GM13977 (cell line): ENCODE measurements around the gene ASXL1.

Experiments
- DNase-seq: peaks from one replicate; pipeline ENCODE4 v3.0.0; 2012; ENCODE audit warnings: low spot score
- in situ Hi-C: fragments of 300-500 bp; cut with MboI; formaldehyde crosslinking; loops from one replicate; pipeline ENCODE4 v1.12.0; 2022; ENCODE audit warnings: low sequenced_read_pairs, low pct_unique_long_range_greater_than_20kb, mixed read lengths, inconsistent platforms; ENCODE audit not compliant: unreplicated experiment
- TF ChIP-seq, protein P1 (sequence below): IDR thresholded peaks from 2 replicates; pipeline ENCODE4 v1.5.1; 2012; ENCODE audit warnings: mild to moderate bottlenecking, control low read depth; ENCODE audit not compliant: insufficient read depth; ENCODE audit errors: extremely low read depth, missing control alignments

The ASXL1 gene

DNA sequence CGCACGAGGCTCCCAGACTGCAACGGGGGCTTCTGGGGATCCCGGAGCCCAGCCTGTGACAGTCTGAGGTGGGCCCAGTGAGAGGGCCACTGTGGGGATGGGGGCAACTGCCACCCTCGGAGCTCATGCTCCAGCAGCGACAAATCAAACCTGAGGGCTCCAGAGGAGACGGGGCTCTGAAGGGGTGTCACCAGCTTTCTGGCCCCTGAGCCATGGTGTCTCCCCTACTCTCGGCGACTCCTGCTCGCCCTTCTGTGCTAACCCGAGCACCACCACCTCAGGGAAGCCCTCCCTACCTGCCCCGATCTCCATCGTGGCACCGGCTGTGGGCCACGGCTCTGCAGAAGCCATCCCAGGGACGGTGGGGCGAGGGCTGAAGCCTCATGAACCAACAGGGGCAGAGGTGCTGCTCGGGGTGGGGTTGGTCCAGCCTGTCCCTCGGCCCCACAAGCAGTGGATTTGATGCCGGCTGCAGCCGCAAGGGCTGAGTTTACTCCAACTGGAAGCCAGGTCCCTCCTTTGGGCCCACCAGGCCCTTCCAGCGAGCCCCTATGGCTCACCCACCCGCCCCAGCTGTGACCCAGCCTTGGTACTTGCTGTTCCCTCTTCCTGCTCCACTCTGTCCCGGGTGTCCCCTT is 102.7 kb downstream of the ASXL1 start:
- TF ChIP-seq, protein P1, sequence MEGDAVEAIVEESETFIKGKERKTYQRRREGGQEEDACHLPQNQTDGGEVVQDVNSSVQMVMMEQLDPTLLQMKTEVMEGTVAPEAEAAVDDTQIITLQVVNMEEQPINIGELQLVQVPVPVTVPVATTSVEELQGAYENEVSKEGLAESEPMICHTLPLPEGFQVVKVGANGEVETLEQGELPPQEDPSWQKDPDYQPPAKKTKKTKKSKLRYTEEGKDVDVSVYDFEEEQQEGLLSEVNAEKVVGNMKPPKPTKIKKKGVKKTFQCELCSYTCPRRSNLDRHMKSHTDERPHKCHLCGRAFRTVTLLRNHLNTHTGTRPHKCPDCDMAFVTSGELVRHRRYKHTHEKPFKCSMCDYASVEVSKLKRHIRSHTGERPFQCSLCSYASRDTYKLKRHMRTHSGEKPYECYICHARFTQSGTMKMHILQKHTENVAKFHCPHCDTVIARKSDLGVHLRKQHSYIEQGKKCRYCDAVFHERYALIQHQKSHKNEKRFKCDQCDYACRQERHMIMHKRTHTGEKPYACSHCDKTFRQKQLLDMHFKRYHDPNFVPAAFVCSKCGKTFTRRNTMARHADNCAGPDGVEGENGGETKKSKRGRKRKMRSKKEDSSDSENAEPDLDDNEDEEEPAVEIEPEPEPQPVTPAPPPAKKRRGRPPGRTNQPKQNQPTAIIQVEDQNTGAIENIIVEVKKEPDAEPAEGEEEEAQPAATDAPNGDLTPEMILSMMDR: no peak
- no peak for DNase-seq
- in situ Hi-C loops: no loop called here

DNA sequence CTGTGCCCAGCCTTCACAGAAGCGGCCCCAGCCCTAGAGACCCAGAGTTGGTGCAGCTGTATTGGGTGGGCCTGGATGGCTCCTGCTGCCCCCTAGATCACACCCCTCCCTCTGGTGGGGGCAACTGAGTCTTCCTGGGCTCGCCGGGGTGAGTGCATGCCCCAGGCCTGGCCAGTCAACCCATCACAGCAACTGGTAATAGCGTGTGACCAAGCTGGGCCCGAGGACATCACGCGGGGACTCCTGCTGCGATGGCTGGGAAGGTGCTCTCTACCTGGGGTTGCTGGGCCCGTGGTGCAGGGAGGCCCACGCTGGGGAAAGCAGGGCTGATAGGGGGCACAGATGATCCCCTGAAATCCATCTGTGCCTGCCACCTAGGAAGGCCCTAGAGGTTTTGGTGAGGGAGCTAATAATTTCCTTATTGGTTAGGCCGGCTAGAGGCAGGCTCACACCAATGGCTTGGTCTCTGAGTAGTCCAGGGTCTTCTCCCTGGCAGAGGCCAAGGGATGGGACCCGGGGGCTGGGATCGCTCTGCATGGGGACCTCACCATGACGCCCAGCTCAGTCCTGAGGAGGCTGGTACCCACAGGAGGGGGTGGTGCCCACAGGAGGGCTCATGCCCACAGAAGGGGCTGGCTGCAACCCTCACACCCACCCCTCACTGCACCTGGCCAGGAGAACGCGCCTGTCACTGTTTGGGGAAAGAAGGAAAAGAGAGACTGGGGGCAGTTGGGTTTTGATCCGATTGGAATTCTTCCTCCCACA is 103.9 kb downstream of the ASXL1 start:
- TF ChIP-seq, protein P1: no peak
- no peak for DNase-seq
- in situ Hi-C loops: no loop called here

DNA sequence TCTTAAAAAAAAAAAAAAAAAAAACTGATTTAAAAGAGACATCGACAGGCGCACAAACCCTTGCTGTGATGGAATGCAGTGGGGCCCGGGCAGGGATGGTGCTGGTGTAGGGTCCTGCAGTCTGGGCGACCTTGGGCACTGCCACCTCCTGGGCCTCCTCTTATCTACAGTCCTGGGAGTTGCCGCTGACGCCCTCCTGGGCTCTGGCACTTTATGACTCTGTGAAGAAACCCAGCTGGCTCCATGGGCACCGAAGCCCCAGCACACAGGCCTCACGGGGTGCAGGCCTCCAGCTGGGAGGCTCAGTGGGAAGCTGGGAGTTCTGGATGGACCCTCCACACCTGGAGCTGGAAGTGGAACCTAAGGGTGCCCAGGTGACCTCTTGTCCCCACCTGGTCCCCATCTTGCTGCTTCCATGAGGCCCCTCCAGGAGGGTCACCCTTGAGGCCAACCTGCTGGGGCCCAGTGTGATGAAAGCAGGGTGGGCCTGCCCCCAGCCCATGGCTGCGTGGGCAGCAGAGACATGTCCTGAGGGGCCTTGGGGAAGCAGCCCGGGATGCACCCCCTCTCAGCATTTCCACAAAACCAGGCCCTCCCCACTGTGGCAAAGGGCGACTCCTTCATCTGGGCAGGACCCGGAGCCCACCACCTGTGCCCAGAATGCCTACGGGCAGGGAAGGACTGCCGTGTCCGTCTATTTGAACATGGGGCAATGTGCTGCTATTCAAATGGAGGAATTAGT is 104.9 kb downstream of the ASXL1 start:
- in situ Hi-C loops: no loop called here
- DNase-seq: no peak
- TF ChIP-seq, protein P1: no peak

DNA sequence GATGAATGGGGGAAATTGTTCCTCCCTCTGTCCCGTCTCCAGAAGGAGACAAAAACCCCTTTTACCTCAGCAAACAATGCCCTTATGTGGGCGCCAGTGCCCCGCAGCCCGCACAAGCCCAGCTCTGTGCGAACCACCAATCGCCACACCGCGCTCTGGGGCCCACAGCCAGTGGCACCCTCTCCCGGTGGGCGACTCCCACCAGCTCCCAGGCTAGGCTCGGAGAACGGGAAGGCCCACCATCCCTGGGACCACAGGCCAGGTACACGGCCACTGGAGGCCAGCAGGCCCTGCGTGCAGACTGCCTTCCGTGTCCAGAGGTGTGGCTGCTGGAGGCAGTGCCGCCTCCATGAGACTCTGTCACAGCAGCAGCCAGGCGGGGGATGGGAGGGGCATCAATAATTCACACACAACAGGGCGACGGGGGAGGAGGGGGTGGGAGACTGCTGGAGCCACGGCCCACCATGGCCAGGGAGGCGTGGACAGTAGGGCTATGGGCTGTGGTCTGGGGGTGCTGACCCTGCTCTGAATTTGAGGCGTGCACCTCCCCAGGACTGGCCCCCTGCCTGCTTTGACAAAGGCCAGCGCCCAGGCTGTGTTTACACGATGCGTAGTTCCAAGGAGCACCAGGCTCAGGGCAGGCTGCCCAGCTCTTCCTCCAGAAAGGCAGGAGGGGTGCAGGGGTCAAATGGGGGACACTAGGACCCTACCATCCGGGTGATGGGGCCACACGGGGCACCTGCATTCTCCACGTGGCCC is 105.7 kb downstream of the ASXL1 start:
- DNase-seq: no peak
- TF ChIP-seq, protein P1: no peak
- in situ Hi-C loops: no loop called here

DNA sequence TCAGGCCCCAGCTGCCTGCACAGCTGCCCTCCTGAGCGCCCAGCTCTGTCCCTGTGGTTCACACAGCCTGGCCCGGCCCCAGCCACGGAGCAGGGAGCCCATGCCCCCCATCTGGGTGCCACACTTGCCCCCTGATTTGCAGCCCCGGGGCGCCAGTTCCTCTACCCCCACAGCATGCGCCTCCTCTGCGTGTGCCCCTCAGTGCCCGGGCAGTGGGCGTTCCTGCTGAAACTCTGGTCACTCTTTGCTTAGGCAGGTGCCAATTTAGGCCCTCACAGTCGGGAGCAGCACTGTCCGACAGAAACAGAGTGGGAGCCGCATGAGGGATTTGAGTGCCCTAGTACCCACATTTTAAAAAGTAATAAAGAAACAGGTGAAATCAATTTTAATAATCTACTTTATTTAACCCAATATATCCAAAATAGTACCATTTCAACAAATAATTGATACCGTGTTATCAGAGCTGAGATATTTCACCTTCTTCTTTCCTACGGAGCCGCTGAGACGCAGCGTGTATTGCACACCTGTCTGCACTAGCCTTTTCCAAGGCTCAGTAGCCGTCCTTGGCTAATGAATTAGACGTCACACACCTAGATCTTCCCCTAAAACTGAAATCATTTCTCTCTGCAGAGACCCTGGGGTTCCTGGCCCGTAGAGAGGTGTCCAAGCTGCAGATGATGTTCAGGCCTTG is 106.4 kb downstream of the ASXL1 start:
- in situ Hi-C loops: no loop called here

More for the DNA sequence above, 106.4 kb downstream of the ASXL1 start:
- TF ChIP-seq, protein P1: no peak
- no peak for DNase-seq
